GM12874 (cell line): ENCODE results near the gene MRPL34.

ENCODE experiments used
- TF ChIP-seq, protein P1 (sequence below): IDR thresholded peaks from 2 replicates; pipeline ENCODE4 v1.5.1; 2011; ENCODE audit warnings: low read depth, mild to moderate bottlenecking, control low read depth, low read length, moderate library complexity; ENCODE audit not compliant: insufficient read depth

Gene MRPL34

GRCh38 chr19:17339088-17339741 lies 33.5 kb downstream of the MRPL34 start:
- TF ChIP-seq, protein P1, sequence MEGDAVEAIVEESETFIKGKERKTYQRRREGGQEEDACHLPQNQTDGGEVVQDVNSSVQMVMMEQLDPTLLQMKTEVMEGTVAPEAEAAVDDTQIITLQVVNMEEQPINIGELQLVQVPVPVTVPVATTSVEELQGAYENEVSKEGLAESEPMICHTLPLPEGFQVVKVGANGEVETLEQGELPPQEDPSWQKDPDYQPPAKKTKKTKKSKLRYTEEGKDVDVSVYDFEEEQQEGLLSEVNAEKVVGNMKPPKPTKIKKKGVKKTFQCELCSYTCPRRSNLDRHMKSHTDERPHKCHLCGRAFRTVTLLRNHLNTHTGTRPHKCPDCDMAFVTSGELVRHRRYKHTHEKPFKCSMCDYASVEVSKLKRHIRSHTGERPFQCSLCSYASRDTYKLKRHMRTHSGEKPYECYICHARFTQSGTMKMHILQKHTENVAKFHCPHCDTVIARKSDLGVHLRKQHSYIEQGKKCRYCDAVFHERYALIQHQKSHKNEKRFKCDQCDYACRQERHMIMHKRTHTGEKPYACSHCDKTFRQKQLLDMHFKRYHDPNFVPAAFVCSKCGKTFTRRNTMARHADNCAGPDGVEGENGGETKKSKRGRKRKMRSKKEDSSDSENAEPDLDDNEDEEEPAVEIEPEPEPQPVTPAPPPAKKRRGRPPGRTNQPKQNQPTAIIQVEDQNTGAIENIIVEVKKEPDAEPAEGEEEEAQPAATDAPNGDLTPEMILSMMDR, result no peak

GRCh38 chr19:17340302-17340870 lies 34.7 kb downstream of the MRPL34 start:
- TF ChIP-seq, protein P1, result no peak

DNA sequence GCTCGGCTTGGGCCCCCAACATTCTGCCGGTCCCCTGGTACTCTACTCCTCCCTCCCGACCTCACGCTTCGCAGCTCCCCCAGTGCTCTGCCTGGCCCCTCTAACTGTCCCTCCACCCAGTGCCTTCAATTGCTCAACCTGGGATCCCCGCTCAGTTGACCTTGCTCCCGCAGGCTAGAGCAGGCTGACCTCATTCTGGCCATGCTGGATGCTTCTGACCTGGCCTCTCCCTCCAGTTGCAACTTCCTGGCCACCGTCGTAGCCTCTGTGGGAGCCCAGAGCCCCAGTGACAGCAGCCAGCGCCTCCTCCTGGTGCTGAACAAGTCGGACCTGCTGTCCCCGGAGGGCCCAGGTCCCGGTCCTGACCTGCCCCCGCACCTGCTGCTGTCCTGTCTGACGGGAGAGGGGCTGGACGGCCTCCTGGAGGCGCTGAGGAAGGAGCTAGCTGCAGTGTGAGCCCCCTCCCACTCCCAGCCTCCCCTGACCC lies 35.2 kb downstream of the MRPL34 start:
- TF ChIP-seq, protein P1, result no peak

- TF ChIP-seq, protein P1, result no peak
Measured at GRCh38 chr19:17341386-17341785, 35.7 kb downstream of the MRPL34 start.

GRCh38 chr19:17341845-17342244 lies 36.2 kb downstream of the MRPL34 start:
- TF ChIP-seq, protein P1, result no peak

DNA sequence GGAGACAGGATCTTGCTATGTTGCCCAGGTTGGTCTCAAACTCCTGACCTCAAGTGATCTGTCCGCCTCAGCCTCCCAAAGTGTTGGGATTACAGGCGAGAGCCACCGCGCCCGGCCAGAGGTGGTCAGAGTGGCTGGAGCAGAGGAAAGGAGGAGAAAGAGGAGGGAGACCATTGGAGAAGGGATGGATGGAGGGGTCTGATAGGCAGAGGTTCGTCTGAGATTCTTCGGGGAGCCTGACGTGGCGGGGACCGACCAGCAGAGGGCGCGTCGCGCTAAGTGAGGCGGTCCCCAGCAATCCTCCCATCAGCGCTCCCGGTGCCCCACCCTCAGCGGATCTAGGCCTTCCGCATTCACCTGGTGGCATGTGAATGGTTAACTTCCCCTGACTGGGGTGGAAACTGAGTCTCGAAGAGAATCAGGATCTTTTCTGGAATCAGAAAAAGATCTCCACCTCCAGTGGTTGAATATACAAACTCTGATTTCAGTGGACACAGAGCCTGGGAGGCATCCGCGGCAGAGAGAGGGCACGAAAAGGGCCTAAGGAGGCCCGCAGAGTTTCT lies 40.5 kb downstream of the MRPL34 start:
- TF ChIP-seq, protein P1, result peak; percentile 98

- TF ChIP-seq, protein P1, result no peak
Measured at GRCh38 chr19:17347361-17347760, 41.7 kb downstream of the MRPL34 start.
